Measurements from ENCODE around the gene GABBR1.

- no peak for TF ChIP-seq ZBTB44 (CRISPR knock-in tag; IDR thresholded peaks at IDR 0.05)
- TF ChIP-seq GFI1 (CRISPR knock-in tag; IDR thresholded peaks at IDR 0.05; ENCODE audit: borderline replicate concordance): no peak
- no peak for TF ChIP-seq ZFX (CRISPR knock-in tag; IDR thresholded peaks at IDR 0.05; ENCODE audit: low read depth)
- TF ChIP-seq CTCF (CRISPR knock-in tag; IDR thresholded peaks at IDR 0.05): no peak
- no peak for TF ChIP-seq EZH2 (conservative IDR thresholded peaks at IDR 0.05; ENCODE audit: low read depth, low read length)
- TF ChIP-seq IKZF1 (IDR thresholded peaks at IDR 0.05): no peak
- no peak for TF ChIP-seq CREB1 (IDR thresholded peaks at IDR 0.05)
- TF ChIP-seq CREB1 (CRISPR knock-in tag; IDR thresholded peaks at IDR 0.05): no peak
- no peak for TF ChIP-seq ZFP36L2 (CRISPR knock-in tag; IDR thresholded peaks at IDR 0.05)
- no peak for TF ChIP-seq ZSCAN12 (CRISPR knock-in tag; IDR thresholded peaks at IDR 0.05)
- TF ChIP-seq POLR2A (IDR thresholded peaks at IDR 0.05; ENCODE audit: insufficient read depth in 1 of 2, low read depth in 2 of 2, low read length in 2 of 2): no peak
- TF ChIP-seq MYC (CRISPR knock-in tag; IDR thresholded peaks at IDR 0.05; ENCODE audit: borderline replicate concordance): no peak
These were observed 41.3 kb downstream of the GABBR1 start for GRCh38 chr6:29591677-29592076.
